DND-41 (cell line): ENCODE measurements around the gene NR0B1.

Experiments used
- ATAC-seq: fragments of 200-7000 bp; cut with Tn5 transposase; 3 replicates; pipeline ENCODE4 v1.9.1; 2021; ENCODE audit warnings: low read depth; ENCODE audit not compliant: insufficient read depth
- DNase-seq: peaks from one replicate; pipeline ENCODE4 v3.0.0-alpha.2; 2020
- H2AFZ ChIP-seq: 2 replicates; pipeline ENCODE4 v1.6.0; 2012; ENCODE audit warnings: low read depth, low read length
- H3K27ac ChIP-seq: 2 replicates; pipeline ENCODE4 v1.5.1; 2012; ENCODE audit warnings: low read length, inconsistent platforms
- H3K27me3 ChIP-seq: fragments of 200-600 bp; sonication (generic); 2 replicates; pipeline ENCODE4 v1.6.0; 2012; ENCODE audit warnings: low read length, mild to moderate bottlenecking, inconsistent platforms; ENCODE audit not compliant: insufficient read depth, poor library complexity
- H3K36me3 ChIP-seq: 2 replicates; pipeline ENCODE4 v1.5.1; 2012; ENCODE audit warnings: low read length, inconsistent platforms; ENCODE audit not compliant: insufficient read depth
- H3K4me1 ChIP-seq: 2 replicates; pipeline ENCODE4 v1.5.1; 2012; ENCODE audit warnings: mild to moderate bottlenecking, low read length; ENCODE audit not compliant: insufficient read depth
- H3K4me2 ChIP-seq: 2 replicates; pipeline ENCODE4 v1.6.0; 2012; ENCODE audit warnings: mild to moderate bottlenecking, moderate library complexity, low read length, inconsistent platforms; ENCODE audit not compliant: insufficient read depth
- H3K4me3 ChIP-seq, 2 experiments: fragments of 200-600 bp in 1 of 2; shearing (Covaris generic) in 1 of 2; 2 replicates each; pipeline ENCODE4 v1.5.1; 2012 to 2016; ENCODE audit warnings: inconsistent platforms in 2 of 2, low read length in 2 of 2, mild to moderate bottlenecking in 2 of 2, low read depth in 1 of 2, moderate library complexity in 1 of 2
- H3K79me2 ChIP-seq: 2 replicates; pipeline ENCODE4 v1.6.0; 2012; ENCODE audit warnings: low read length, inconsistent platforms; ENCODE audit not compliant: insufficient read depth
- H3K9ac ChIP-seq: 2 replicates; pipeline ENCODE4 v1.6.0; 2012; ENCODE audit warnings: low read depth, mild to moderate bottlenecking, inconsistent platforms, low read length, moderate library complexity
- H3K9me3 ChIP-seq: 2 replicates; pipeline ENCODE4 v1.5.1; 2012; ENCODE audit warnings: low read length, moderate library complexity, mild to moderate bottlenecking, inconsistent platforms; ENCODE audit not compliant: insufficient read depth, severe bottlenecking
- H4K20me1 ChIP-seq: 2 replicates; pipeline ENCODE4 v1.6.0; 2012; ENCODE audit warnings: low read length; ENCODE audit not compliant: insufficient read depth
- CTCF ChIP-seq: IDR thresholded peaks from 2 replicates; pipeline ENCODE4 v1.5.1; 2012; ENCODE audit warnings: borderline replicate concordance, low read length, moderate library complexity, mild to moderate bottlenecking; ENCODE audit not compliant: poor library complexity, severe bottlenecking; ENCODE audit errors: extremely low read depth
- EZH2 ChIP-seq: IDR thresholded peaks from 3 replicates; pipeline ENCODE4 v1.6.1; 2012; ENCODE audit warnings: borderline replicate concordance, low read depth, mild to moderate bottlenecking, moderate library complexity, low read length, inconsistent platforms; ENCODE audit not compliant: severe bottlenecking

The NR0B1 gene

GRCh38 chrX:30270639-30271038 is 38.6 kb downstream of the NR0B1 start:
- no peaks in the 10 kb centered on the region for H3K9me3 ChIP-seq

DNA sequence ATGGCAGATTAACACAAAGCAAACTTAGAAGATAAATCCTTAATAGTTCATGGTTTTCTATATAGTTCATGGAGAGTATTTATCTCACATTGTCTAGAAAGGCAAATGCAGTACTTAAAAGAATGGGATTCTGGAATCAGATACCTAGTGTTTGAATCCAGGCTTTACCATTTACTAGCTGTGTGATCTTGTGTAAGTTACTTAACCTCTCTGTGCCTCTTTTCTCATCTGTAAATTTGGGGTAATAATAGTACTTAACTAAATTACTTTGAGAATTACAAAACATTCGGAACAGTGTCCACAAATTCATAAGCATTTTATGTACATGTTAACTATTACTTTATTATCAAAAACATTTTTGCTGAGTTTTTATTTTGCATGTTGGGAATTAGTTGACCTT is 46.4 kb downstream of the NR0B1 start:
- no peak overlapping the region for H3K4me3 ChIP-seq
- H3K36me3 ChIP-seq: no peaks in the 10 kb centered on the region
- no peak overlapping the region for H3K9ac ChIP-seq
- H3K4me1 ChIP-seq: no peaks in the 10 kb centered on the region
- no peaks in the 10 kb centered on the region for H3K79me2 ChIP-seq
- H3K9me3 ChIP-seq: no peaks in the 10 kb centered on the region
- no peak overlapping the region for H3K27ac ChIP-seq
- DNase-seq (no peak), ATAC-seq (no peak)
- no peak overlapping the region for H2AFZ ChIP-seq
- no peak overlapping the region for H3K4me2 ChIP-seq
- no peaks in the 10 kb centered on the region for H4K20me1 ChIP-seq
- TF ChIP-seq EZH2 (no peak), CTCF (no peak)
- H3K27me3 ChIP-seq: no peaks in the 10 kb centered on the region

More at GRCh38 chrX:30270639-30271038, 38.6 kb downstream of the NR0B1 start:
- no peak overlapping the region for H3K4me2 ChIP-seq
- no peak for ATAC-seq
- H3K9ac ChIP-seq: no peak overlapping the region
- H3K4me1 ChIP-seq: no peaks in the 10 kb centered on the region
- H3K79me2 ChIP-seq: no peaks in the 10 kb centered on the region
- no peak overlapping the region for H3K27ac ChIP-seq
- no peak overlapping the region for H3K4me3 ChIP-seq
- no peaks in the 10 kb centered on the region for H3K36me3 ChIP-seq
- DNase-seq: no peak
- no peaks in the 10 kb centered on the region for H4K20me1 ChIP-seq
- no peaks in the 10 kb centered on the region for H3K27me3 ChIP-seq
- no peak overlapping the region for H2AFZ ChIP-seq
- TF ChIP-seq EZH2 (no peak), CTCF (no peak)

DNA sequence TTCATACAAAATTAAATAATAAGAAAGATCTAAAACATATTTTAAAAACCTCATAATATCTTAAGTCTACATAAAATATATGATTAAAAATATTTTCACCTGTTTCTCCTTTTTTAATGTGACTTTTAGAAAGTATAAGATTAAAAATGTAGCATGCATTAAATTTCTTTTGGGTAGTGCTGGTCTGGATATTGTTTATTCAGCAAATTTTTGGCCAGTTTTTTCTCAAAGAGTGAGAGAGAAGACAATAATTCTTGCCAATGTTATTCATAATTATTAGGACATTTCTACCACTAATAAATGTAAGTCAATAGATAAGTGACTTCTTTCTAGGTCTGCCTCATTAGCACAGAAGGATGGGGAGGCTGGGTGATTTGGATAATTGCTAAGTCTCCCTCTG is 48.2 kb downstream of the NR0B1 start:
- Histone ChIP-seq H3K4me1 (no peaks in the 10 kb centered on the region), H3K36me3 (no peaks in the 10 kb centered on the region), H4K20me1 (no peaks in the 10 kb centered on the region), H3K4me2 (no peak overlapping the region), H3K27me3 (no peaks in the 10 kb centered on the region), H2AFZ (no peak overlapping the region), H3K9me3 (no peaks in the 10 kb centered on the region), H3K9ac (no peak overlapping the region), H3K4me3 (no peak overlapping the region), H3K79me2 (no peaks in the 10 kb centered on the region), H3K27ac (no peak overlapping the region)
- no peak for ATAC-seq
- DNase-seq: no peak
- no peak for TF ChIP-seq EZH2

- Histone ChIP-seq H3K9ac (no peak overlapping the region), H3K4me1 (no peaks in the 10 kb centered on the region), H4K20me1 (no peaks in the 10 kb centered on the region), H3K27ac (no peak overlapping the region), H3K4me3 (no peak overlapping the region), H3K79me2 (no peaks in the 10 kb centered on the region), H3K36me3 (no peaks in the 10 kb centered on the region), H3K27me3 (no peaks in the 10 kb centered on the region), H3K4me2 (no peak overlapping the region), H2AFZ (no peak overlapping the region), H3K9me3 (no peaks in the 10 kb centered on the region)
- ATAC-seq (no peak), DNase-seq (no peak)
- TF ChIP-seq CTCF: no peak
- no peak for TF ChIP-seq EZH2
These were observed 49.3 kb downstream of the NR0B1 start for GRCh38 chrX:30259927-30260326.
